Esophagus squamous epithelium (tissue), 4 donors: ENCODE results near the gene FUBP3.

Experiments used
- CTCF ChIP-seq, 6 experiments: fragments of 450-650 bp in 4 of 6; fragments of 200-600 bp in 2 of 6; sonication (generic) in 2 of 6; IDR thresholded peaks; one replicate each; pipeline ENCODE4 v1.5.1; 2016 to 2019; ENCODE audit warnings: antibody characterized with exemption in 6 of 6, mild to moderate bottlenecking in 4 of 6, moderate library complexity in 4 of 6
- POLR2A ChIP-seq, 4 donors: fragments of 450-650 bp; IDR thresholded peaks; one replicate each; pipeline ENCODE4 v1.6.1; 2017; ENCODE audit warnings: antibody characterized with exemption in 4 of 4, mild to moderate bottlenecking in 4 of 4, moderate library complexity in 3 of 4

DNA sequence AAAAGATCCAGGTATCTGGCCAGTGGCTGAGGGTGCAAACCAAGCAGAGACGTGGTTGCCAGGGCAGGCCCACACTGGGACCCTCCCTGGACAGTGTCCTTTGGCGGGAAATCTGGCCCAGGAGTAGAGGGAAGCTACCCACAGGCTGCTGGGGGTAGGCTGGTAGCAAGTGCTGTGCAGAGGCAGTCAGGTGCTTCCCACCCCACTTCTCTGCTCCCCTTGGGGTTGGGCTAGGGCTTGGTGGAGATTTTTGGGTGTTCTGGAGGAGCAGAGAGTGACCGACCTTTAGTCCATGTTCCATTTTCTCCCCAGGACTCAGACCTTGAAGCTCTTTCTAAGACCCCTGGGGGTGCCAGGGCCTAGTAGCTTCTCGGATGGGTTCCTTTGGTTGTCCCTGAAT lies 90.6 kb downstream of the FUBP3 start:
- TF ChIP-seq CTCF (IDR thresholded peaks at IDR 0.05) (no peak), POLR2A (IDR thresholded peaks at IDR 0.05) (no peak)
